Karpas-422 (cell line): ENCODE data around the gene PIAS1. TPM values are rescaled to one million over a fixed set of nuclear protein-coding genes. Genes with fewer than 3 reads are reported as not detected.
"Not testable (repeated sequence)": the region's sequence is repeated elsewhere in the genome, so short reads cannot be mapped to it uniquely, and the experiment has no call there.

Experiments
- DNase-seq: peaks from one replicate; pipeline ENCODE4 v3.0.0-alpha.2; 2015
- H2AFZ ChIP-seq: fragments of 200-600 bp; sonication (generic); 2 replicates; pipeline ENCODE4 v1.6.1; 2014; ENCODE audit warnings: antibody characterized with exemption, low read length, mixed read lengths
- H3K27ac ChIP-seq: fragments of 200-600 bp; sonication (generic); 2 replicates; pipeline ENCODE4 v1.5.1; 2014; ENCODE audit warnings: mild to moderate bottlenecking, low read length, moderate library complexity
- H3K27me3 ChIP-seq: fragments of 200-600 bp; sonication (generic); 2 replicates; pipeline ENCODE4 v1.6.1; 2014; ENCODE audit warnings: low read length, mixed read lengths
- H3K36me3 ChIP-seq: fragments of 200-600 bp; sonication (generic); 2 replicates; pipeline ENCODE4 v1.6.1; 2014; ENCODE audit warnings: low read length, mixed read lengths; ENCODE audit not compliant: insufficient read depth
- H3K4me1 ChIP-seq: fragments of 200-600 bp; sonication (generic); 2 replicates; pipeline ENCODE4 v1.6.1; 2014; ENCODE audit warnings: mild to moderate bottlenecking, low read length, mixed read lengths
- H3K4me2 ChIP-seq: fragments of 200-600 bp; sonication (generic); 2 replicates; pipeline ENCODE4 v1.6.1; 2014; ENCODE audit warnings: low read length, low read depth, mild to moderate bottlenecking; ENCODE audit not compliant: poor library complexity, severe bottlenecking
- H3K4me3 ChIP-seq: fragments of 200-600 bp; sonication (generic); 2 replicates; pipeline ENCODE4 v1.5.1; 2014; ENCODE audit warnings: mild to moderate bottlenecking, antibody characterized with exemption, low read length, mixed read lengths
- H3K79me2 ChIP-seq: fragments of 200-600 bp; sonication (generic); 2 replicates; pipeline ENCODE4 v1.6.1; 2014; ENCODE audit warnings: mild to moderate bottlenecking, low read length, mixed read lengths
- H3K9ac ChIP-seq: fragments of 200-600 bp; sonication (generic); 2 replicates; pipeline ENCODE4 v1.6.0; 2014; ENCODE audit warnings: low read length
- H3K9me2 ChIP-seq: fragments of 200-600 bp; sonication (generic), shearing (Covaris generic); replicated peaks from 2 replicates; pipeline ENCODE4 v1.6.0; 2014; ENCODE audit warnings: mild to moderate bottlenecking, low read length, moderate library complexity; ENCODE audit not compliant: insufficient read depth
- H3K9me3 ChIP-seq: fragments of 300-700, 200-600 bp; sonication (generic); 2 replicates; pipeline ENCODE4 v1.6.1; 2014; ENCODE audit warnings: low read length, mixed read lengths
- H4K20me1 ChIP-seq: fragments of 200-600 bp; sonication (generic); 2 replicates; pipeline ENCODE4 v1.6.1; 2014; ENCODE audit warnings: mild to moderate bottlenecking, antibody characterized with exemption, low read length, low read depth; ENCODE audit not compliant: insufficient read depth
- total RNA-seq: library from RNA; depleted of rRNA; stranded (reverse); fragments of >200 nt; shearing (Covaris generic); gene quantifications from 2 replicates; pipeline ENCODE4 v1.2.3, GENCODE V29; 2014; ENCODE audit warnings: low replicate concordance

The PIAS1 gene
- total RNA-seq, 1 experiment from 2014 or later = 106 TPM

DNA sequence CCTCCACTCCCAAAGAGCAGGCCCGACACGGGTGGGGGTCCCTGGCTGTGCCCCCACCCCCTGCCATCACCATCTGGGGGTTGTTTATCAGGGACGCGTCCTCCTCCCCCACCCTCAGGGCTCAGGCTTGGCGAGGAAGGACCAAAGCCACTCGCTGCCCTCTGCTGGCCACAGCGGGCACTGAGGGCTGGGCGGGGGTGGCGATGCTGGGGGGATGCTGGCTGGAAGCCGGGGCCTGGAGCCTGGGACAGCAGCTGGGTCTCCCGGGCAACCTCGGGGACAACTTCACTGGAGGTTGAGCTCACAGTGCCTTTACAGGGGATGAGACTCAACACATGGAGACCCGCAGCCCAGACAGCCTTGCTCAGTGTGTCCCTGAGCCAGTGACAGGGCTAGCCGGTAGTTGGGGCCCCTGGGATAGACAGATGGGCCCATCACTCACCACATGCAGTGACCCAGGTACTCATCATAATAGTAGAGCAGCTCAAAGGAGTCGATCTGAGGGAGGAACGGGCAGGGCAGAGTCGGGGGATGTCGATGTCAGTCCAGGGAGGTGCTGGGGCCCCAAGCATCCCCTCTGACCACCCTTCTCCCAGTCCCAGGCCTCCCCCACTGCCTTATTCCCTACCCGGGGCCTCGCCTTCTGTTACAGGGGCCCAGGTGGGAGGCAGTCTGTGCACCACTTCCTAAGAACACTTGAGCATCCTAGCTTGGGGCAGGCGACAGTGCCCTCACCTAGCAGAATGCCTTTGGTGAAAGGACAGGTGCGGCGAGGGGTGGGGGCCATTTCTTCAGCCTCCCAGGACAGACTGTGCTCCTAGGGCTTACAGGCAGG lies 156.9 kb downstream of the PIAS1 start:
- DNase-seq = peak; percentile 85
- H3K79me2 ChIP-seq = peaks cover 65% of the 10 kb centered on the region
- H3K4me2 ChIP-seq = peak overlapping the region; percentile 49

DNA sequence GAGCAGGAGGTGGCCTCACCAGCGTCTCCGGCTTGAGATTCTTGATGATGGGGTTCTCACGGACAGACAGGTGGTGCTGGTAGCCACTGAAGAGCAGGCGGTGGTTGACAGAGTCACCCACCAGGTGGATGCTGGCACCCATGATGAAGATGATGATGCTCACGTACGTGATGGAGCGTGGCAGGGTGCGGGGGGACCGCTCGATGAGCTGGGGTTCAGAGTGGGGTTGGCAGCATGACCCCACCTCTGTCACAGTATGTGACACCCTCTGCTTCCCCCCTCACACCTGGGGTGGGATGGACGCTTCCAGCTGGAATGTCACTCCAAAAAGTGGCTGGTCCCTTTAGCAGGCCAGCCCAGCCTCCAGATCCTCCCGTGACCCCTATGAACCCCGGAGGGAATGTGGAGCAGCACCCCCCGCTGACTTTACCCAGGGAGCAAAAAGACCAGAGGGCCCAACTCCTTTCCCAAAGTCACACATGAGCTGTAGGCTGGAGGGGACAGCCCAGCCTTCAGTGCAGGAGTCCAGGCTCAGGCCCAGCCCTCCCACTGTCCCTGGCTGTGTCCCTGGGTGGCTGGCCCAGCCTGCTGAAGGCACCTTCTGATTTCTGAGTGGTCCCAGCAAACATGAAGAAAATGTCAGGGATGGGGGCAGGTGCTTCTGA lies 157.7 kb downstream of the PIAS1 start:
- H3K27ac ChIP-seq = no peak overlapping the region
- H4K20me1 ChIP-seq = no peaks in the 10 kb centered on the region
- no peak overlapping the region for H3K9ac ChIP-seq
- no peaks in the 10 kb centered on the region for H3K9me3 ChIP-seq
- peaks cover 43% of the 10 kb centered on the region for H3K4me1 ChIP-seq
- no peak overlapping the region for H3K4me3 ChIP-seq
- no peak for DNase-seq
- peaks cover 72% of the 10 kb centered on the region for H3K79me2 ChIP-seq
- H3K4me2 ChIP-seq = peak overlapping the region; percentile 49
- no peaks in the 10 kb centered on the region for H3K27me3 ChIP-seq
- peaks cover 3% of the 10 kb centered on the region; the same call in 1 of the 2 replicates for H3K36me3 ChIP-seq
- H3K9me2 ChIP-seq = no peaks in the 10 kb centered on the region
- no peak overlapping the region for H2AFZ ChIP-seq

More for the DNA sequence above, 156.9 kb downstream of the PIAS1 start:
- Histone ChIP-seq H3K36me3 (no peaks in the 10 kb centered on the region), H4K20me1 (no peaks in the 10 kb centered on the region), H3K4me3 (peak overlapping the region; percentile 23; the same call in 1 of the 2 replicates), H3K27ac (peak overlapping the region; percentile 69), H3K4me1 (peaks cover 43% of the 10 kb centered on the region), H3K27me3 (no peaks in the 10 kb centered on the region), H3K9me3 (no peaks in the 10 kb centered on the region), H2AFZ (no peak overlapping the region), H3K9ac (peak overlapping the region; percentile 49), H3K9me2 (no peaks in the 10 kb centered on the region)

DNA sequence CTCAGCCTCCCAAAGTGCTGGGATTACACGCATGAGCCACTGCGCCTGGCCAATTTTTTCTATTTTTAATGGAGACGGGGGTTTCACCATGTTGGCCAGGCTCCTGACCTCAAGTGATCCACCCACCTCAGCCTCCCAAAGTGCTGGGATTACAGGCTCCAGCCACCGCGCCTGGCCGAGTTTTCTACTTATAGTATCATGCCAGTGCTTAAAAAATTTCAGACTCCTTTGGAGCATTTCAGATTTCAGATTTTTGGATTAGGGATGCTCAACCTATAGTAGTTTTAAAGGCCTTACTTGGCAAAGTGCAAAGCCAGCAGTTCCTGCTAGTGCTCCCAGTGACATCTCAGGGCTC lies 159.4 kb downstream of the PIAS1 start:
- not testable (repeated sequence) for H3K4me2 ChIP-seq, DNase-seq, H4K20me1 ChIP-seq, H3K9me2 ChIP-seq, H3K9ac ChIP-seq, H2AFZ ChIP-seq, H3K9me3 ChIP-seq, H3K36me3 ChIP-seq, H3K27me3 ChIP-seq, H3K4me3 ChIP-seq, H3K27ac ChIP-seq
- H3K4me1 ChIP-seq = peaks cover 53% of the 10 kb centered on the region
- H3K79me2 ChIP-seq = peaks cover 85% of the 10 kb centered on the region

DNA sequence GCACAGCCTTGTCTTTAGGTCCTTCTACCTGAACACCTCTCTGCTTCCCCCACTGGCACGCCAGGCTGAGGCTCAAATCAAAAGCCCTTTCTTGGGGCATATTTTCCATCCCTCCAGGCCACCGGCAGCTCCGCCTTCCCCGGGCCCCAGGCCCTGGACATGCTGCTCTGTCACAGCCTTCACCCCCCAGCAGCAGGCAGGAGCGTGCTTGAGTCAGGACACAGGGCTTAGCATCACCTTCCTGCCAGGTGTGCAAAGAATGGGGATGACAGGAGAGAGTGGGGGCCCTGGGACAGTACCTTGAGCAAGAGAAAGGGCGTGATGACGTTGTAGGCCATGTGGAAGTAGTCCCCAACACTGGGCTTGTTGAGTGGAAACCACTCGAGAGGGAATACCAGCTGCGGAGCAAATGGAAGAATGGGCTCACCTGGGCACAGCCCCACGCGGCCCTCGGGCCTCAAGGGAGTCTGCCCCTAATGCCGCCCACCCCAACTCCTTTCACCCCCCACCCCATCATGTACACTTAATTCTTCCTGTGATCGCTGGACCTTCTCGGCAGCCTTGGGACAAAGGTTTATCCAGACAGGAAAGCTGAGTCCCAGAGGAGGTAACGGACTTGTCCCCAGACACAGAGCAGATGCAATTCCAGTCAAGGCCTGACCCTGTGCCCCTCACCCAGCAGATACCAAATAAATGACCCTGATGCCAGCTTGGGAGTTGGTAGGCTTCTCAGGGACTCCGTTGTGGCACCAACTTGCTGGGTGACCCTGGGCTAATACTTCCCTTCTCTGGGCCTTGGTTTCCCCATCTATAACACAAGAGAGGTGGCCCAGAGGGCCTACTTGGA lies 160.1 kb downstream of the PIAS1 start:
- Histone ChIP-seq H3K4me2 (no peak overlapping the region), H3K9ac (no peak overlapping the region), H3K9me3 (no peaks in the 10 kb centered on the region), H3K36me3 (peaks cover 7% of the 10 kb centered on the region; the same call in 1 of the 2 replicates), H4K20me1 (0 out of 2 replicates have a peak, but pooled peaks cover 3% of the 10 kb centered on the region), H3K4me1 (peaks cover 49% of the 10 kb centered on the region), H3K27me3 (no peaks in the 10 kb centered on the region), H3K27ac (no peak overlapping the region), H2AFZ (no peak overlapping the region), H3K79me2 (peaks cover 85% of the 10 kb centered on the region), H3K9me2 (no peaks in the 10 kb centered on the region), H3K4me3 (no peak overlapping the region)
- no peak for DNase-seq

DNA sequence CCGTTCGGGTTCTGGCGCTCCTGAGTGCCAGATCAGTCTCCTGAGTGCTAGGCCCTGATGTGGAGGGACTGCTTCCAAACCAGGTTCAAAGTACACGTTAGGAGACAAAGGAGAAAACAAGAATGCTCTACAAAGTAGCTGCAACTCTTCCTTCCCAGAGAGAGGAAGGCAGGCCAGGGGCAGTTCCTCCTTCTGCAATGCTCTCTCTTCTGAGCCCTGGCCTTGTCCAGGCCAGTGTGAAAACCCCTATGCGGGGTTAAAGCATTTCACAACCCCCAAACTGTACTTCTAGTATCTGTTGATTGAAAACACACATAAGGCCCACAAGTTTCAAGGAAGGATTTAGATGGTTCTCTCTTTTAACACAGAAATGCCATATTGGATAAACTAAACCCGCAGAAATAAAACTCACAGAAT lies 160.7 kb downstream of the PIAS1 start:
- Histone ChIP-seq H3K9me3 (no peaks in the 10 kb centered on the region), H4K20me1 (0 out of 2 replicates have a peak, but pooled peaks cover 3% of the 10 kb centered on the region), H3K36me3 (peaks cover 8% of the 10 kb centered on the region; the same call in 1 of the 2 replicates), H3K4me3 (no peak overlapping the region), H3K27ac (no peak overlapping the region), H3K79me2 (peaks cover 86% of the 10 kb centered on the region), H2AFZ (no peak overlapping the region), H3K4me1 (peaks cover 43% of the 10 kb centered on the region), H3K9me2 (no peaks in the 10 kb centered on the region), H3K9ac (no peak overlapping the region), H3K4me2 (no peak overlapping the region), H3K27me3 (no peaks in the 10 kb centered on the region)
- no peak for DNase-seq

DNA sequence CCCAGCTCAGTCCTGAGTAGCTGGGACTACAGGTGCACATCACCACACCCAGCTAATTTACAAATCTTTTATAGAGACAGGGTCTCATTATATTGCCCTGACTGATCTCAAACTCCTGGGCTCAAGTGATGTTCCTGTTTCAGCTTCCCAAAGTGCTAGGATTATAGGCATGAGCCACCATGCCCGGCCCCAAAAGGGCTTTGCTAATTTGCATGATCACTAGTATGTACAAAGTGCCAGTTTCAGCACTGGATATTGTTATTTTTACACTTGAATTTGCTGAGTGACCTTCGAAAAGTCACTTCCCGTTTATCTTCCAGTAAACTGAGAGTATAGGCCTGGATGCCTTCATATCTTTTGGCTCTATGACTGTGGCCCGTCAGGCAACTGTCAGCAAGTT lies 163.2 kb downstream of the PIAS1 start:
- Histone ChIP-seq H3K4me2 (no peak overlapping the region), H2AFZ (no peak overlapping the region), H3K9me2 (no peaks in the 10 kb centered on the region), H3K4me3 (no peak overlapping the region), H3K9me3 (no peaks in the 10 kb centered on the region), H3K9ac (no peak overlapping the region), H3K27ac (no peak overlapping the region), H3K27me3 (no peaks in the 10 kb centered on the region), H3K36me3 (peaks cover 8% of the 10 kb centered on the region; the same call in 1 of the 2 replicates), H3K4me1 (peaks cover 18% of the 10 kb centered on the region), H4K20me1 (0 out of 2 replicates have a peak, but pooled peaks cover 3% of the 10 kb centered on the region), H3K79me2 (peaks cover 75% of the 10 kb centered on the region)
- no peak for DNase-seq

DNA sequence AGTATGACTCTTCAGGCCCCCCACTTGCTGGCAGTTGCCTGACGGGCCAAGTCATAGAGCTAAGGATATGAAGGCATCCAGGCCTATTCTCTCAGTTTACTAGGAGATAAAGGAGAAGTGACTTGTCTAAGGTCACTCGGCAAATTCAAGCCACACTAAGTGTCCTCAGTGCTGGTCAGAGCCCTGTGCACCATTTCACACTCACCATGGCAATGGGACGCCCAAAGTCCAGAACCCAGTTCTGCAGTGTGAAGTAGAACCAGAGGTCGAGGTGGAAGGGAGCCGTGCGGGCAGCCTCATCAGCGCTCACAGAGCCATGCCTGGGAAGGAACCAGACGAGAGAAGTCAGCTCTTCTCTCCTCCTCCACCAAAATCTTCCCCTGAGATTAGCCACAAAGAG lies 164.2 kb downstream of the PIAS1 start:
- H3K27me3 ChIP-seq = no peaks in the 10 kb centered on the region
- H4K20me1 ChIP-seq = 0 out of 2 replicates have a peak, but pooled peaks cover 3% of the 10 kb centered on the region
- peaks cover 79% of the 10 kb centered on the region for H3K79me2 ChIP-seq
- H3K36me3 ChIP-seq = peaks cover 12% of the 10 kb centered on the region
- H3K9me2 ChIP-seq = no peaks in the 10 kb centered on the region
- H2AFZ ChIP-seq = no peak overlapping the region
- H3K4me1 ChIP-seq = peaks cover 17% of the 10 kb centered on the region
- no peak overlapping the region for H3K4me3 ChIP-seq
- no peak for DNase-seq
- no peak overlapping the region for H3K27ac ChIP-seq
- no peak overlapping the region for H3K4me2 ChIP-seq
- no peak overlapping the region for H3K9ac ChIP-seq
- H3K9me3 ChIP-seq = peaks cover 3% of the 10 kb centered on the region; the same call in 1 of the 2 replicates
